B cell (primary cell): ENCODE measurements around the gene GNA14.

Experiments
- CTCF ChIP-seq: fragments of 200-600 bp; IDR thresholded peaks from one replicate; pipeline ENCODE4 v1.8.0; 2022; ENCODE audit warnings: antibody characterized with exemption, mild to moderate bottlenecking
- EZH2 ChIP-seq: IDR thresholded peaks from 2 replicates; pipeline ENCODE4 v1.6.1; 2012; ENCODE audit warnings: borderline replicate concordance, low read depth, mild to moderate bottlenecking, moderate library complexity, low read length; ENCODE audit not compliant: insufficient read depth, poor library complexity, severe bottlenecking

- TF ChIP-seq CTCF (no peak), EZH2 (no peak)
Observed at GRCh38 chr9:77585335-77585786, 62.8 kb downstream of the GNA14 start.
